ENCODE data around the gene TMEM248. TPM values are rescaled to one million over a fixed set of nuclear protein-coding genes. Genes with fewer than 3 reads are reported as not detected.

The TMEM248 gene
- total RNA-seq, 1 donor from 2014 or later = 96.5 TPM

DNA sequence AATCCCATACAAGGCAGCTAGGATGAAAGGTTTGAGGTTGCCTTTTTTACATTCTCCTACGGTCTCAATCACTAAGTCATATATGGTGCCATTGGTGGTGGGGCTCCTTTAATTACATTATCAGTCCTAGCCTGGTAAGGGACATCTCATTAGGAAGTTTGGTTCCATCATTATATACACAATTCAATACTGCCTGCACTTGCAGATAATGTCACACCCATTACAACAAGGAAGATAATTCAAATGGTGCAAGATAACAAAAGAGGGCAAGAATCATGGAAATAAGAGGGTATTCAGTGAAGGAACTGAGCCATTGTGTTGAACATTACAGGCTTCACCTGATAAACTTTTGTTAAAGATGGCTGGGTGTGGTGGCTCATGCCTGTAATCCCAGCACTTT, 1.7 kb upstream of the TMEM248 start:
- Histone ChIP-seq H3K27me3 (ENCODE audit: control insufficient read depth, insufficient read depth, low read length) (no peaks in the 10 kb centered on the region), H3K36me3 (ENCODE audit: control insufficient read depth, insufficient read depth, low read length) (no peaks in the 10 kb centered on the region), H3K4me3 (ENCODE audit: low read depth, low read length) (no peak overlapping the region)
- no peak for DNase-seq (ENCODE audit: low read depth)
- TF ChIP-seq, protein P1, sequence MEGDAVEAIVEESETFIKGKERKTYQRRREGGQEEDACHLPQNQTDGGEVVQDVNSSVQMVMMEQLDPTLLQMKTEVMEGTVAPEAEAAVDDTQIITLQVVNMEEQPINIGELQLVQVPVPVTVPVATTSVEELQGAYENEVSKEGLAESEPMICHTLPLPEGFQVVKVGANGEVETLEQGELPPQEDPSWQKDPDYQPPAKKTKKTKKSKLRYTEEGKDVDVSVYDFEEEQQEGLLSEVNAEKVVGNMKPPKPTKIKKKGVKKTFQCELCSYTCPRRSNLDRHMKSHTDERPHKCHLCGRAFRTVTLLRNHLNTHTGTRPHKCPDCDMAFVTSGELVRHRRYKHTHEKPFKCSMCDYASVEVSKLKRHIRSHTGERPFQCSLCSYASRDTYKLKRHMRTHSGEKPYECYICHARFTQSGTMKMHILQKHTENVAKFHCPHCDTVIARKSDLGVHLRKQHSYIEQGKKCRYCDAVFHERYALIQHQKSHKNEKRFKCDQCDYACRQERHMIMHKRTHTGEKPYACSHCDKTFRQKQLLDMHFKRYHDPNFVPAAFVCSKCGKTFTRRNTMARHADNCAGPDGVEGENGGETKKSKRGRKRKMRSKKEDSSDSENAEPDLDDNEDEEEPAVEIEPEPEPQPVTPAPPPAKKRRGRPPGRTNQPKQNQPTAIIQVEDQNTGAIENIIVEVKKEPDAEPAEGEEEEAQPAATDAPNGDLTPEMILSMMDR (IDR thresholded peaks at IDR 0.05; ENCODE audit: insufficient read depth, low read length, poor library complexity, severe bottlenecking) = no peak

DNA sequence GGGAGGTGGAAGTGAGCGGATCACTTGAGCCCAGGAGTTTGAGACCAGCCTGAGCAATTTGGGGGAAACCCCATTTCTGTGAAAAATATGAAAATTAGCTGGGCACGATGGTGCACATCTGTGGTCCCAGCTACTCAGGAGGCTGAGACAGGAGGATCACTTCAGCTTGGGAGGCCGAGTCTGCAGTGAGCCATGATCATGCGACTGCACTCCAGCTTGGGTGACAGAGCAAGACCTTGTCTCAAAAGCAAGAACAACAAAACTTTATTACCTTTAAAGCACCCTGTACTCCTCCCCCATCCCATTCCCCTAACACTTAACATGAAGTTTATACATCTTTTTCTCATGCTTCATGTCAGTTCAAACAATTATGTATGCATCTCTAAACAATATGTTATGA, 1.3 kb upstream of the TMEM248 start:
- no peaks in the 10 kb centered on the region for H3K27me3 ChIP-seq (ENCODE audit: control insufficient read depth, insufficient read depth, low read length)
- no peak for DNase-seq (ENCODE audit: low read depth)
- TF ChIP-seq, protein P1 (IDR thresholded peaks at IDR 0.05; ENCODE audit: insufficient read depth, low read length, poor library complexity, severe bottlenecking) = no peak
- no peak overlapping the region for H3K4me3 ChIP-seq (ENCODE audit: low read depth, low read length)
- H3K36me3 ChIP-seq (ENCODE audit: control insufficient read depth, insufficient read depth, low read length) = no peaks in the 10 kb centered on the region

DNA sequence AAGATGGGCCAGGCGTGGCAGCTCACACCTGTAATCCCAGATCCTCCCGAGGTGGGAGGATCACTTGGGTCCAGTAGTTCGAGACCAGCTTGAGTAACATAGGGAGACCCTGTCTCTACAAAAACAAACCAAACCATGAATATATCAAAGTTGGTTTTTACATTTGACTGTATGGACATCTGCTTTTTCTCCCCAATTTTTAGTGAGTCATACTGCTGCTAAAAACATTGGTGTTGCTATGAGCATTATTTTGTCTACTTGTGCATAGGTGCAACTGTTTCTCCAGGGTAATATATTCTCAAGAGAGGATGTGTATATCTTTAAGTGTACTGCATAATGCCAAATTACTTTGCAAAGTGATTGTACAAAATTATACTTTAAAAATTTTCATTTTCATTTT, 769 bp upstream of the TMEM248 start:
- TF ChIP-seq, protein P1 (IDR thresholded peaks at IDR 0.05; ENCODE audit: insufficient read depth, low read length, poor library complexity, severe bottlenecking) = no peak
- DNase-seq (ENCODE audit: low read depth) = no peak
- Histone ChIP-seq H3K27me3 (ENCODE audit: control insufficient read depth, insufficient read depth, low read length) (no peaks in the 10 kb centered on the region), H3K36me3 (ENCODE audit: control insufficient read depth, insufficient read depth, low read length) (no peaks in the 10 kb centered on the region), H3K4me3 (ENCODE audit: low read depth, low read length) (no peak overlapping the region)

DNA sequence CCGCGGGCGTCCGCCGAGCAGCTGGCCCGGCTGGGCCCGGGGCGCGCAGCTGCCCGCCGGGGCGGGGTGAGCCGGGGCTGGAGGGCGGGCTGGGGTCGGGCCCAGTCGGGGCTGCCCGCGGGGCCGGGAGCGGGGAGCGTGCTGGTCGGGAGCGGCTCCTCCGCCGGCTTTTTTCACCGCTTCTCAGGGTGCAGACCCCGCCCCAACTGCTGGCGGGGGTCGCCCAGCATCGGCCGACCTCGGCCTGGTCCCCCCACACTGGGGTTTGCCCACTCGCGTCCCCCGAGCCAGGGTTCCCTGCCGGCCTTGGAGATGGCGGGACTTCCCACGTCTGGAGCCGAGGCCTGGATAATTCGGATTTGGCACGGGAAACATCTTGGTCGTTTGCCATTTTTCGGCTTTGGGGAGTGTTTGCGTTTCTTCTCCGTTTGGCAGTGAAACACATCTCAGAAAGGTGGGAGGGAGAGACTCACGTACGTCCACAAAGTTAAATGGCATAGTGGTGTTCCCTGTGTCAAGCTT, 432 bp downstream of the TMEM248 start:
- no peak for DNase-seq (ENCODE audit: low read depth)
- Histone ChIP-seq H3K4me3 (ENCODE audit: low read depth, low read length) (peak overlapping the region; percentile 89), H3K36me3 (ENCODE audit: control insufficient read depth, insufficient read depth, low read length) (no peaks in the 10 kb centered on the region), H3K27me3 (ENCODE audit: control insufficient read depth, insufficient read depth, low read length) (no peaks in the 10 kb centered on the region)
- TF ChIP-seq, protein P1 (IDR thresholded peaks at IDR 0.05; ENCODE audit: insufficient read depth, low read length, poor library complexity, severe bottlenecking) = no peak

DNA sequence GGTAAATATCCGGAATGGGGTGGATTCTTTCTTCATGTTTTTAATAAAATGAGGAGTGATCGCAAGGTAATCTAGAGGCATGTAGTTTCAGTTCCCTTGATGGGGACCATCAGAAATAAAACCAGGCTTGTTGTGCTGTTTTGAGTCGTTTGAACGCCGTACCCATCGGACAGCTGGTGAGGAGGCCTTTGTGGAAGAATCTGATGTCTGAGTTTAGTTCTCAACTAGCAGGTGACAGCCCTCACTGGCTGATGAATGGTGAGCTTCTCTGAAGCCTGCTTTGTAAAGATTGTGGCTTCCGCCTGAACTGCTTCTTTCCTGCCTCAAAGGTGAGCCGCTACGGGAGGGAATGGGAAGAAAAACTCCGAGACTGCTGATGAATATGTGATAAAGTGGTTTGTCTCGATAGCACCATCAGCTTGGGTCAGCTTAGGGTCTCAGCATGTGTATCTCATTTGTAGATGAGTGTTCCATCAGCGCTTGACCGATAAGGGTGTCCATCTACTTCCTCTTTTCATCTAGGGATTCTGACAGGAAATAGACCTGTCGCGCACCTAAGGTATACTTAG, 977 bp downstream of the TMEM248 start:
- Histone ChIP-seq H3K36me3 (ENCODE audit: control insufficient read depth, insufficient read depth, low read length) (no peaks in the 10 kb centered on the region), H3K27me3 (ENCODE audit: control insufficient read depth, insufficient read depth, low read length) (no peaks in the 10 kb centered on the region), H3K4me3 (ENCODE audit: low read depth, low read length) (peak overlapping the region; percentile 89)
- DNase-seq (ENCODE audit: low read depth) = no peak
- TF ChIP-seq, protein P1 (IDR thresholded peaks at IDR 0.05; ENCODE audit: insufficient read depth, low read length, poor library complexity, severe bottlenecking) = no peak

DNA sequence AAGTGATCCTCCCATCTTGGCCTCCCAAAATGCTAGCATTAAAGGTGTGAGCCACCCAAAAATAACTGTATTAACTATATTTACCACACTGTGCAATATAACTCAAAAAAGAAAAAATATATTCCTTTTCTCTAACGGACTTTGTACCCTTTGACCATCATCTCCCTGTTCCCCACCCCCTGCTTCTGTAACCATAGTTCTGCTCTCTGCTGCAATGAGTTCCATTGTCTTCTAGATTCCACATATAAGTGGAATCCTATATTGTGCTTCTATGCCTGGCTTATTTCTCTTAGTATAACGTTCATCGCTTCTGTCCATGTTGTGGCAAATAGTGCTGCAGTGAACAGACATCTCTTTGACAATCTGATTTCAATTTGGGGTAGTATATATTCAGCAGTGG, 4.2 kb downstream of the TMEM248 start:
- Histone ChIP-seq H3K36me3 (ENCODE audit: control insufficient read depth, insufficient read depth, low read length) (no peaks in the 10 kb centered on the region), H3K27me3 (ENCODE audit: control insufficient read depth, insufficient read depth, low read length) (no peaks in the 10 kb centered on the region), H3K4me3 (ENCODE audit: low read depth, low read length) (no peak overlapping the region)
- TF ChIP-seq, protein P1 (IDR thresholded peaks at IDR 0.05; ENCODE audit: insufficient read depth, low read length, poor library complexity, severe bottlenecking) = no peak
- no peak for DNase-seq (ENCODE audit: low read depth)

Data from kidney epithelial cell (primary cell).